ENCODE data around the gene CKS1B.

DNA sequence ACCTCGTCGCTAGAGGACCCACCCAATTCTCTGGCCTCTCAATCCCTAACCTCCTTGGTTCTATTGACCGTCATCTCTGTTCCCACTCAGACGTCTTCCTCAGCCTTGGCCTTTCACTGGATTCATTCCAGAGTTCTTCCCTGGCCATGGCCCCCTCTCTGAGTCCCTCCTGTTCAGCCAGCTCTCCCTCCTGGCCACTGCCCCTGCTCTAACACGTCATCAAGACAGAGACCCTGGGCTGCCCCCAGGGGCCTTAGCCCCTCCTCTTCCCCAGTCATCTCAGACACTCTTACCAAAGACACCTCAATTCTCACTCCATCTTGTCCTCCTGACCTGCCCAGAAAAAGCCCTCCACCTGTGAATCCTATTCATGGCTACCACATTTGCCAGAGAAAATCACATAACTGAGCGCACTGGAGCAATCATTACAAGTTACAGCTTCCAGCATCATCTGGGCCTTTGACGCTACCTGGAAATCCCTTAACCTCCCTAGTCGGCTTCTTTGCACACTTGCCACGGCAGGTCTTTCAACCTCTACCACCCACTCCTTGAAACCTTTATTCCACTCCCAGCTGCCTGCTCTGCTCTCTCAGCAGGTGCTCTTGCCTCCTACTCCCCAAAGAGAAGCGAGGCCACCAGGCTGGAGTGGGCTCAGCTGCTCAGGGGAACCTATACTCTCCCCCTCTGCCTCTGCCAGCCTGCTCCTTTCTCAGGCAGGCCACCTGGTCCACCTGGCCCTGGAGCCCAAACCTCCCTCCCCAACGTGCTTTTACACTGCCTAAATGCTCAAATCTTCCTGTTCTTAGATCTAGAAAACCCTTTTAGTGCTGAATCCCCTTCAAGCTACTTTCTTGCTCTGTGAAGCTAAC lies 45.1 kb downstream of the CKS1B start:
- TF ChIP-seq EP300 (IDR thresholded peaks at IDR 0.05; ENCODE audit: borderline replicate concordance) (no peak), YY1 (IDR thresholded peaks at IDR 0.05; ENCODE audit: low read depth) (no peak)
